HG02885 (cell line): Measurements from ENCODE around the gene PEX14.

Experiments used
- ATAC-seq: cut with Tn5 transposase; IDR thresholded peaks from one replicate; pipeline ENCODE4 v1.9.1; 2021; ENCODE audit warnings: mild to moderate bottlenecking; ENCODE audit not compliant: unreplicated experiment, poor library complexity

PEX14 gene

GRCh38 chr1:10612436-10613160 lies 137.8 kb downstream of the PEX14 start:
- ATAC-seq, result no peak

- ATAC-seq, result no peak
These were observed 138.6 kb downstream of the PEX14 start for GRCh38 chr1:10613340-10613739.

GRCh38 chr1:10613861-10614260 lies 139.1 kb downstream of the PEX14 start:
- ATAC-seq, result no peak

- ATAC-seq, result no peak
These were observed 139.9 kb downstream of the PEX14 start for GRCh38 chr1:10614377-10615225.

- ATAC-seq, result no peak
These were observed 140.6 kb downstream of the PEX14 start for GRCh38 chr1:10615332-10615731.

GRCh38 chr1:10615932-10616671 lies 141.4 kb downstream of the PEX14 start:
- ATAC-seq, result no peak

GRCh38 chr1:10616696-10617095 lies 141.9 kb downstream of the PEX14 start:
- no peak for ATAC-seq

GRCh38 chr1:10617318-10617717 lies 142.6 kb downstream of the PEX14 start:
- no peak for ATAC-seq

- ATAC-seq, result no peak
These were observed 143.5 kb downstream of the PEX14 start for GRCh38 chr1:10617931-10618885.

- no peak for ATAC-seq
These were observed 146.0 kb downstream of the PEX14 start for GRCh38 chr1:10620776-10621175.

GRCh38 chr1:10621906-10622305 lies 147.2 kb downstream of the PEX14 start:
- no peak for ATAC-seq

GRCh38 chr1:10622910-10623685 lies 148.3 kb downstream of the PEX14 start:
- ATAC-seq, result no peak

- ATAC-seq, result no peak
These were observed 149.0 kb downstream of the PEX14 start for GRCh38 chr1:10623686-10624145.

- no peak for ATAC-seq
These were observed 149.7 kb downstream of the PEX14 start for GRCh38 chr1:10624256-10625050.

- ATAC-seq, result no peak
These were observed 150.3 kb downstream of the PEX14 start for GRCh38 chr1:10625076-10625475.

GRCh38 chr1:10625554-10625953 lies 150.8 kb downstream of the PEX14 start:
- ATAC-seq, result no peak

- no peak for ATAC-seq
These were observed 151.5 kb downstream of the PEX14 start for GRCh38 chr1:10626131-10626731.
